Dedifferentiated amniotic fluid mesenchymal stem cell (primary cell): ENCODE results near the gene EFNB2.

ENCODE experiments used
- DNase-seq: peaks from one replicate; pipeline ENCODE4 v3.0.0-alpha.2; 2016; ENCODE audit errors: extremely low spot score

Gene EFNB2

DNA sequence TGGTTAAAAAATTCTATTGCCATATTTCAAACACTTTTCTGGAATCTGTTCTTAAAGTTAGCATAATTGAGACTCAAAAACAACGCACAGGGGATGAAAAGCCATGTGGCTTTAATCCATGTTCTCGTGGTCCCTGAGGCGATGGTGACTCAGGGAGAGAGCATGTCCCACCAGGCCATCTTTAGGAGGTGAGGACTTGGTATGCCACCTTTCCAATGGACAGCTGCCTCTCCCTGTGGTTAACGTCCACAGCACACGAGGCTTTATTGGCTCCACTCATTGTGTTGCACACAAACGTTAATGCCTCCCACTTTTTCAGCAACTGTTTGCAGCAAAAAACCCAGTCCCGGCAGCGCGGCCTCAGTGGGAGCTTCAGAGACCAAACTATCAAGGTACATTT lies 51.4 kb downstream of the EFNB2 start:
- no peak for DNase-seq

- DNase-seq: no peak
Observed at GRCh38 chr13:106481919-106482318, 53.5 kb downstream of the EFNB2 start.

DNA sequence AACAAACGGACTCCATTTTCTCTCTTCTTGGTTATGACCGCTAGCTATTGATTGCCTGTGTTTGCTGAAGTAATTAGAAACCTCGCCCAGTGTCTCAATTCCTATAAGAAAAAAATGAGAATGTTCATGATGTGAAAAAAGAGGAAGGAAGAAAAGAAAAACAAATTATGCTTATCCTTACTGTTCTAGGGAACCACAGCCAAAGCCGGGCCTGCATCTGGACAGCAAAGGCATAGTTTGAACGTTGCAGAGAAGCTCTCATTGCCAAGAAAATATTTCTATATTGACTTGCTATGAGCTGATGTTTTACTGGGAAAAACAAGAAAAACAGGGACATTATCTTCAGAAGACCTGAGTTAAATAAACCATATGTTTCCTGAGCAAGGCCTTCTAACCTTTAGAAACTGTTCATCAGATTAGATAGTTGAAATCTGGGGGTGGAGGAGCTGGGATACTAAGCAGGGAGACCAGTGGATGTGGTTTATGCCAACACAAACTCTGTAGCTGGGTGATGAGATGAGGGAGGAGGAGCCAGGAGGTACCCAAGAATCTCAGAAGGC lies 55.0 kb downstream of the EFNB2 start:
- DNase-seq: no peak

- no peak for DNase-seq
Observed at GRCh38 chr13:106479929-106480328, 55.5 kb downstream of the EFNB2 start.

DNA sequence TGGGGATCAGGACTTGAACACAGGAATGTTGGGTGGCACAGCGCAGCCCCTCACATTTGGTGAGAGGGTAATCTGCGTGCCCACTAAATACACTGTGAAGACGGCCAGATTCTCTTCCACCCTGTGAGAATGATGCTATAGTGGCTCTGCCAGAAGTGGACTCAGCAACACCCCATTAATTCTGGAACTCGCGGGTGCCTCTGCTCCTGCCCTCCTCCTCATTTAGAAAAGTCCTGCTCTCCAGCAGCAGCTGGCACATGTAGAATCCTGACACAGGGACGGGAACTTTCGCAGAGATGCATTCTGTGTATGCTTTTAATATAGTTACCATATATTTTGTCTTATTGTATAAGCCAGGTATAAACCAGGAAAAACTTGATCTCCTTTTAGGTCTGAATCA lies 57.3 kb downstream of the EFNB2 start:
- DNase-seq: no peak

DNA sequence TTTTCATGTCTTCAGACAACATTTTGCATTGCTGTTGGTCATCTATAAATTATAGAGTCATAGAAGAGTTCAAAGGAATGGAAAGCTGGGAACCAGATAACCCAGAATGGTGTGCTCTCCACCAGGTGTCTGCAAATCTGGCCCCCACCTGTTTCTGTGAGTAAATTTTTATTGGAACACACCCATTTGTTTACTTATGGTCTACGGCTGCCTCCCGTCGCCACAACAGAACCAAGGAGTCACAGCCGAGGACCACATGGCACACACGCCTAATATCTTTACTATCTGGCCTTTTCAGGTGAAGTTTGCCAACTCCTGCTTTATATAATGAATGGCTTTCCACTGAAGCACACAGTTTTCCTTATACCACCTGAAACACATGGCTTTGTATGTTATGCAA lies 58.2 kb downstream of the EFNB2 start:
- no peak for DNase-seq

DNA sequence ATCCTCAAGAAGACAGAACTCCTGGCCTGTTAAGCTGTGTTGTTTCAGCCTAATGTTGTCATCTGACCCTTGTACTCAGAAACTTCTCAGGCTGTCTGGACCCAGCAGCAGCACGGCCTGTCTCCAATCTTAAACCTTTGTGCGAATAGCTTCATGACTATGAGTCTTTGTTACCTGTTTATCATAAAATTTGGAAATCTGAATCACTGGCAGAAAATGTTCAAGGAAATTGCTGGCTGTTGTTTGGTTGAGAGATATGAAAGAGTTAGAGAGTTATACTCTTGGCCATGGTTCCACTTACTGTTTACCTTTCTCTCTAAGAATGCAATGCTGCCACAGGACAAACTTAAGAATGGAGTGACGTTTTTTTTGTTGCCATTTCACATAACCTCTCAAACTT lies 59.6 kb downstream of the EFNB2 start:
- no peak for DNase-seq

DNA sequence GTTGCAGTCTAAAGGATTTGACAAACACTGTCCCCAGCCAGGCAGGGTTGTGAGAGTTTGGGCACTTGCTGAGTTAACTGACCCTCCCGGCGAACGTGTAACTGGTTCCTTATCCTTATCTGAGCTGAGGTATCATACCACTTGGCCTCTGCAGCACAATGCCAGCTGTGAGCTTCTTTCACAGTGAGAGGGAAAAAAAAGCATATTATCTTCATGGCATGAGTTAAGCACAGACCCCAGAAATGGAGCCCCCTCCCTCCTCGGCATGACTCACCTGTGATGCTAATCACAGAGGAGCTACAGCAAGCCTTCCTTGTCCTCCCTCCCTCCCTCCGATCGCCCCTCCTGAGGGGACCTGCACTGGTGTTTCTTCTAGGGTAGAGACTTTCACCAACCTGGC lies 60.5 kb downstream of the EFNB2 start:
- no peak for DNase-seq

DNA sequence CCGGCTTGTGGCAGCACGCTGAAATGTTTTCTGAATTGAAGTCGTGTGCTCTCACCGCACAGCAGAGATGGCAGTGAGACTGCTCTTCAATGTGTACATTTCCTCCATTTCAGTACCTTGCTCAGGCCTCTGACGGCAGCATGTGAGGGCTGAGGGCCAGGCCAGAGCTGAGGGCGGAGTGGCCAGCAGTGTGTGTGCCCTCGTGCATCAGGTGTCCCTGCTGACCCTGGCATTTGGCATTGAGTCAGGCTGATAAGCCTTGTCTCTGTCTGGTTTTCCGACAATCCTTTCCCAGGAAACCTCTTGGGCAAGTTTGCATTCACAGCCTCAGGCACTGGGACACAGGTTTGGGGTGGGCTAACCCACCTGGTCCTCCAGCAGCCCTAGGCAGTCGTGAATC lies 62.3 kb downstream of the EFNB2 start:
- DNase-seq: no peak

DNA sequence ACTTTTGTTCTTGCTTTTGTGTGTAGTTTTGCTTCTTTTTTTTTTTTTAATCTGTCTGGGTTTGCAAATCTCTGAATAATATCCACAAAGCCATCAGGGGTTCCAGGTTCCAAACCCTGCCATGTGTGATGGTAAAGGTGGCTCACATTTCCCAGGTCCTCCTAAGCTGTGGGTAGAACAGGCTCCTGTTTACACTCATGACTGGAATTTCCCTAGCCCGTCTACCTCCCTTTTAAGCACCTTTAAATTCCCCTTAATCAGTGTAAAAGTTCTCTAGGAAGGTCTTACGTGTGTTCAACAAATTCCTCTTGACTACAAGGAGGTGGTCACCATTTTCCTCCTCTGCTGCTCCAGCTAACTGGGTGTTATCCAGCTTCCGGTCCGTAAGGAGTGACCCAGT lies 62.8 kb downstream of the EFNB2 start:
- no peak for DNase-seq

DNA sequence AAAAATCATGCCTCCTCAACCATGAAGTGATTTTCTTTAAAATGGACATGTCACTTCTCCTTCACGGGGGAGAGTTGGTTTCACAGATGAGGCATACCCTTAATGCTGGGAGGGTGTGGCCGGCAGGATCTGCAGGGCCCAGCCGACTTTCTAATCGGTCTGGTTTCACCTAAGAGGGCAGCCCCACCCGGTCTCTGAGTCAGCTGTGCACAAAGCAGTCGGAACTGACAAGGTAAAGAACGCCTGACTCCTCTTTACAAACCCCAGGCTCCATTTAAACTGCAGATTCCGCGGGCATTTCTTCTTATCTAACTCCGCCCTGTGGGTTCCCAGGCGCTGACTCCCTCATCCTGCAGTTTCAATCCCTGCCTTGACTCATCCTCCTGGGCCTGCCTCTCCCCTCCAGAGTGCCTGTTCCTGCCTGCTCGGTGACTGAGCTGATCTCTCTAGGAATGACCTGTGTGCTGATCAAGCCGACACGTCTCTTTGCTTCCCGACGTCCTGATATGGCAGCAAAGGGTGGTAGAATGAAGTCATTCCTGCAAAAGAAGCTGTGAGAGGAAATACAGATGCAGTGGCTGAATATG lies 63.4 kb downstream of the EFNB2 start:
- DNase-seq: peak; percentile 56

GRCh38 chr13:106470576-106470975 lies 64.9 kb downstream of the EFNB2 start:
- DNase-seq: no peak

GRCh38 chr13:106468744-106469590 lies 66.5 kb downstream of the EFNB2 start:
- no peak for DNase-seq

- no peak for DNase-seq
Observed at GRCh38 chr13:106468207-106468606, 67.3 kb downstream of the EFNB2 start.

- no peak for DNase-seq
Observed at GRCh38 chr13:106467427-106468122, 67.9 kb downstream of the EFNB2 start.

GRCh38 chr13:106466691-106467426 lies 68.6 kb downstream of the EFNB2 start:
- DNase-seq: no peak

DNA sequence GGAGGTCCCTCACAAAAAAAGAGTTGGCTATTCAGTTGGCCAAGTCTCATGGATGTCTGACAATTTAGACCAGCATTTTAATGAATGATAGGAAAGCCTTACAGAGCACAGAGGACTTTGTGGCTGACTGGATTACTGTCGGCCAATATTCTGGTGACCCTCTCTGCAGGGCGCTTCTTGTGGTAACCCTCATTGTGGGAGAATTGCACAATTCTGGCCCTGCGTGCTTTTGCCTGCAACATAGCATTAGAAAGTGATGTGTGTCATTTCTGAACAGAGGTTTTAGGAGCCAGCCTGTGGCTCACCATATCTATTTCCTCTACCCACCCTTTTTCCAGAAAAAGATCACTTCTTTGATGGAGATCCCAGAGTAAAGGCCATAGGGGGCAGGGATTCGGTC lies 71.4 kb downstream of the EFNB2 start:
- no peak for DNase-seq

GRCh38 chr13:106462710-106463109 lies 72.8 kb downstream of the EFNB2 start:
- no peak for DNase-seq

DNA sequence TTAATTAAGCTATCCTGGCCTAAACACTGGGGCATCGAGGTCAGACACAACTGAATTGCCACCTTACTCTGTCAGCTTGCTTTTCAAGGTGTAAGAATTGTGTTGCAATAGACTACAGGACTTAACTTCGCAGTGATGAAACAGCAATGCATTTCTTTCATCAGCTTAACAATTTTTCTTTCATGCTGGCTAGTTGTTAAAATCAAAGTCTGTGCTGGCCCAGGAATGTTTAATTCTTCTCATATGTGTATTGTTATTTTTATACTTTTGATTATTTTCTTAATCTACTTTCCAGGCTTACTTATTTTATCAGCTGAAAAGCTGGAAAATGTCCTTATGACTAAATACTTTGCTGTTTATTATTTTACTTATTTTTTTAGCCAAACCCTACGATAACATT lies 79.7 kb downstream of the EFNB2 start:
- no peak for DNase-seq

DNA sequence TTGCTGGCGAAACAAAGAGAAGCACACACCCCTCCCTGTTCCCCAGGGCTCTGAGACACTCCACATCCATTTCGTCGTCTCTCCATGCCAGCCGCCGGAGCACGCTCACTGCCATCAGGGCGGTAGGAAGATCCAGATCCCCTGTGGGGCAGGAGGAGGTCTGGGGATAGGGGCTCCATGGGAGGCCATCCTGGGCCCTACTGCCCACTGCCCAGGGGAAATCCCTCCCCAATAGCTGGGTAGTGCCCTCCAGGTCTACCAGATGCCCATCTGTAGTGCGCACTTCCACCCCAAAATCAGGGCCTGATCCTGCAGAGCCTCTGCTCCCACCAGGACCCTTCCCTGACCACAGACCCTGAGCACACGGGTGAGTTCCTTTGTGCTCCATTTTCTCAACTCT lies 80.3 kb downstream of the EFNB2 start:
- no peak for DNase-seq

- DNase-seq: no peak
Observed at GRCh38 chr13:106453101-106453500, 82.4 kb downstream of the EFNB2 start.

DNA sequence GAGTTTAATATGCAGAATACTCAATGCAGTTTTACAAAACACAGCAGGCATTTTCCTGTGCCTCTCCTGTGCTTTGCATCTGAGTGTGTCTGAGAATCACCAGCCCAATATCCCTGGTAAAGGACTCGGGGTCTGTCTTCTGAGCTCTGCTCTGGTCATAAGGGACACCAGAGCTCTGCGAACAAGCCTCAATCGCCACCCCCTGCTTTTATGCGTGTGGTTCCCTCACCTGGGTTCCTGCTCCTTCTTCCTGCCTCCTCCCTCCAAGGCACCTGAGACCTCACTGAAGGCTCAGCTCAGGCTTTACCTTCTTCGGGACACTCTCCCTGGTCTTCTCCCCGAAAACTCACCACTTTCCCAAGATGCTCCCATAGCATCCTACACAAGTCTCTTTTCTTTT lies 84.5 kb downstream of the EFNB2 start:
- DNase-seq: no peak
